Stimulated activated CD8-positive, alpha-beta memory T cell treated with anti-CD3 and anti-CD28 coated beads, Interleukin-15, amount 100 ng/mL, for 1 hour (primary cell): ENCODE results near the gene ARPC4.
A peak's percentile ranks its signal among the peaks of the same experiment; 100 is the strongest.

Source experiments
- DNase-seq: peaks from one replicate; pipeline ENCODE4 v3.0.0-alpha.2; 2020; ENCODE audit warnings: low read depth

The ARPC4 gene

GRCh38 chr3:9792405-9793160, at the start of gene ARPC4, which contains the start of gene TADA3:
Gene ARPC4, plus strand, starts transcription at chr3:9793082. Its CDS starts 40 bp downstream, at chr3:9793122.
Gene TADA3, minus strand, starts transcription at chr3:9792473. Its CDS starts 1,007 bp downstream, at chr3:9791466.
- peak; percentile 87 for DNase-seq

GRCh38 chr3:9743548-9743947, 49.3 kb upstream of the ARPC4 start:
- no peak for DNase-seq

- no peak for DNase-seq
Measured at GRCh38 chr3:9744162-9744561, 48.7 kb upstream of the ARPC4 start.

GRCh38 chr3:9745521-9745920, 47.4 kb upstream of the ARPC4 start:
- DNase-seq = no peak

- no peak for DNase-seq
Measured at GRCh38 chr3:9746330-9746729, 46.6 kb upstream of the ARPC4 start.

- no peak for DNase-seq
Measured at GRCh38 chr3:9747267-9747666, 45.6 kb upstream of the ARPC4 start.

- DNase-seq = no peak
Measured at GRCh38 chr3:9748031-9748430, 44.9 kb upstream of the ARPC4 start.

GRCh38 chr3:9749296-9749644, 43.6 kb upstream of the ARPC4 start:
- no peak for DNase-seq

- peak; percentile 87 for DNase-seq
Measured at GRCh38 chr3:9749645-9750555, 43.0 kb upstream of the ARPC4 start, which contains the start of gene OGG1. Gene OGG1, plus strand, starts transcription at chr3:9749952. Its CDS starts 335 bp downstream, at chr3:9750287.

GRCh38 chr3:9750556-9751411, 42.1 kb upstream of the ARPC4 start:
- no peak for DNase-seq

- no peak for DNase-seq
Measured at GRCh38 chr3:9754678-9755077, 38.2 kb upstream of the ARPC4 start.

- no peak for DNase-seq
Measured at GRCh38 chr3:9757427-9757826, 35.5 kb upstream of the ARPC4 start.

GRCh38 chr3:9760779-9761505, 31.9 kb upstream of the ARPC4 start:
- DNase-seq = no peak

- no peak for DNase-seq
Measured at GRCh38 chr3:9761919-9762318, 31.0 kb upstream of the ARPC4 start.

GRCh38 chr3:9762871-9763270, 30.0 kb upstream of the ARPC4 start:
- no peak for DNase-seq

GRCh38 chr3:9765865-9766264, 27.0 kb upstream of the ARPC4 start:
- DNase-seq = no peak

GRCh38 chr3:9767418-9767817, 25.5 kb upstream of the ARPC4 start:
- no peak for DNase-seq

GRCh38 chr3:9768141-9768775, 24.6 kb upstream of the ARPC4 start:
- no peak for DNase-seq

GRCh38 chr3:9769012-9769411, 23.9 kb upstream of the ARPC4 start:
- no peak for DNase-seq

GRCh38 chr3:9769426-9770275, 23.2 kb upstream of the ARPC4 start, which contains the start of gene CAMK1:
Gene CAMK1, minus strand, starts transcription at chr3:9769947. Its CDS starts 2,198 bp downstream, at chr3:9767749.
- DNase-seq = no peak
